GM21576 (cell line): ENCODE measurements around the gene SACS.
"Not testable (repeated sequence)": the region's sequence is repeated elsewhere in the genome, so short reads cannot be mapped to it uniquely, and the experiment has no call there.

Source experiments
- ATAC-seq: cut with Tn5 transposase; IDR thresholded peaks from one replicate; pipeline ENCODE4 v1.9.1; 2021; ENCODE audit warnings: mild to moderate bottlenecking, moderate library complexity; ENCODE audit not compliant: unreplicated experiment

The SACS gene

GRCh38 chr13:23456437-23457210 is 23.1 kb upstream of the SACS start:
- ATAC-seq: no peak

GRCh38 chr13:23455401-23456185 is 22.1 kb upstream of the SACS start:
- ATAC-seq: no peak

GRCh38 chr13:23453132-23453531 is 19.6 kb upstream of the SACS start:
- ATAC-seq: no peak

GRCh38 chr13:23450340-23451046 is 17.0 kb upstream of the SACS start:
- no peak for ATAC-seq

- no peak for ATAC-seq
Measured at GRCh38 chr13:23449398-23450162, 16.1 kb upstream of the SACS start.

- ATAC-seq: no peak
Measured at GRCh38 chr13:23447927-23448326, 14.4 kb upstream of the SACS start.

GRCh38 chr13:23445794-23446193 is 12.3 kb upstream of the SACS start:
- ATAC-seq: no peak

- ATAC-seq: no peak
Measured at GRCh38 chr13:23443878-23444277, 10.4 kb upstream of the SACS start.

GRCh38 chr13:23443110-23443509 is 9.6 kb upstream of the SACS start:
- ATAC-seq: no peak

GRCh38 chr13:23440821-23441618 is 7.5 kb upstream of the SACS start:
- ATAC-seq: no peak

- not testable (repeated sequence) for ATAC-seq
Measured at GRCh38 chr13:23440324-23440723, 6.8 kb upstream of the SACS start.

GRCh38 chr13:23437916-23438315 is 4.4 kb upstream of the SACS start:
- ATAC-seq: no peak

- no peak for ATAC-seq
Measured at GRCh38 chr13:23436680-23437079, 3.2 kb upstream of the SACS start.

GRCh38 chr13:23434491-23434890 is 989 bp upstream of the SACS start:
- ATAC-seq: no peak

GRCh38 chr13:23432626-23433025 is 876 bp downstream of the SACS start:
- ATAC-seq: no peak

GRCh38 chr13:23430664-23431063 is 2.8 kb downstream of the SACS start:
- no peak for ATAC-seq

- no peak for ATAC-seq
Measured at GRCh38 chr13:23427881-23428528, 5.5 kb downstream of the SACS start.

- ATAC-seq: no peak
Measured at GRCh38 chr13:23427342-23427843, 6.1 kb downstream of the SACS start.

- ATAC-seq: no peak
Measured at GRCh38 chr13:23421596-23421995, 11.9 kb downstream of the SACS start.
